T1000 (cell line): ENCODE results near the gene COA7.
"Not testable (repeated sequence)": the region's sequence is repeated elsewhere in the genome, so short reads cannot be mapped to it uniquely, and the experiment has no call there.

Experiments used
- DNase-seq: peaks from one replicate; lab custom pipeline; 2025; ENCODE audit warnings: mixed read lengths; lab: John Stamatoyannopoulos, UW

Gene COA7

GRCh38 chr1:52697795-52698674 is at the start of gene COA7:
COA7 (minus strand) TSS chr1:52698347; CDS start chr1:52698326, 21 bp downstream.
- peak; percentile 75 for DNase-seq

- no peak for DNase-seq
These were observed 49.3 kb upstream of the COA7 start for GRCh38 chr1:52747450-52747849.

GRCh38 chr1:52746189-52746588 is 48.0 kb upstream of the COA7 start:
- no peak for DNase-seq

- DNase-seq, result no peak
These were observed 43.1 kb upstream of the COA7 start for GRCh38 chr1:52741259-52741658.

GRCh38 chr1:52739699-52740467 is 41.7 kb upstream of the COA7 start:
- DNase-seq, result no peak

- DNase-seq, result no peak
These were observed 40.7 kb upstream of the COA7 start for GRCh38 chr1:52738893-52739292.

- no peak for DNase-seq
These were observed 40.0 kb upstream of the COA7 start for GRCh38 chr1:52738148-52738547.

- not testable (repeated sequence) for DNase-seq
These were observed 37.2 kb upstream of the COA7 start for GRCh38 chr1:52735371-52735770.

- no peak for DNase-seq
These were observed 35.2 kb upstream of the COA7 start for GRCh38 chr1:52733368-52733767.

- no peak for DNase-seq
These were observed 30.0 kb upstream of the COA7 start for GRCh38 chr1:52727956-52728656.

GRCh38 chr1:52727114-52727586 is 29.0 kb upstream of the COA7 start:
- no peak for DNase-seq

GRCh38 chr1:52726265-52727113 is 28.3 kb upstream of the COA7 start, which contains the start of gene ZYG11B:
ZYG11B (plus strand) TSS chr1:52726453; CDS start chr1:52726654, 201 bp downstream.
- peak; percentile 88 for DNase-seq

GRCh38 chr1:52725903-52726264 is 27.7 kb upstream of the COA7 start:
- no peak for DNase-seq

GRCh38 chr1:52723260-52723659 is 25.1 kb upstream of the COA7 start:
- DNase-seq, result no peak

GRCh38 chr1:52715296-52715695 is 17.1 kb upstream of the COA7 start:
- not testable (repeated sequence) for DNase-seq

- no peak for DNase-seq
These were observed 15.4 kb upstream of the COA7 start for GRCh38 chr1:52713590-52713989.

GRCh38 chr1:52709016-52709415 is 10.9 kb upstream of the COA7 start:
- no peak for DNase-seq

- peak; percentile 63 for DNase-seq
These were observed 9.9 kb upstream of the COA7 start for GRCh38 chr1:52707927-52708655.

GRCh38 chr1:52706941-52707926 is 9.1 kb upstream of the COA7 start:
- no peak for DNase-seq
